HG03457 (cell line): ENCODE results near the gene IFNLR1.

Experiments
- ATAC-seq: cut with Tn5 transposase; IDR thresholded peaks from one replicate; pipeline ENCODE4 v1.9.1; 2021; ENCODE audit warnings: moderate number of reproducible peaks; ENCODE audit not compliant: unreplicated experiment

The IFNLR1 gene

DNA sequence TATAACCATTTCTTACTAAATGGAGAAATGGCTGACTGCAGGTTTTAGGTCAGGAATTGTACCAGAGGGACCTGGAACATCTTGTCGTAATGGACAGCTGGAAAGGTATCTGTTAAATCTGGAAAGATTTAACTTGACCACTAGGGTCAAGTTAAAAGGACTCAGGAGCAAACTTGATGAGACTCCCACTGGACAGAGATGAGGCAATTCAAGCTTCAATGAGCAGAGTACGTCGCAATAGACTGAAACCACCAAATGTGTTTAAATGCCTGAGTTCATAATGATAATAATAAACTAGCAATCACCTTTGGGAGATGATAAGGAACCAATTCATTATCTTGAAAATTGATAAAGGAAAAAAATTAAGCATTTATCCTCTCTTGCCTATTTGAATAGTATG is 8.7 kb downstream of the IFNLR1 start:
- no peak for ATAC-seq

DNA sequence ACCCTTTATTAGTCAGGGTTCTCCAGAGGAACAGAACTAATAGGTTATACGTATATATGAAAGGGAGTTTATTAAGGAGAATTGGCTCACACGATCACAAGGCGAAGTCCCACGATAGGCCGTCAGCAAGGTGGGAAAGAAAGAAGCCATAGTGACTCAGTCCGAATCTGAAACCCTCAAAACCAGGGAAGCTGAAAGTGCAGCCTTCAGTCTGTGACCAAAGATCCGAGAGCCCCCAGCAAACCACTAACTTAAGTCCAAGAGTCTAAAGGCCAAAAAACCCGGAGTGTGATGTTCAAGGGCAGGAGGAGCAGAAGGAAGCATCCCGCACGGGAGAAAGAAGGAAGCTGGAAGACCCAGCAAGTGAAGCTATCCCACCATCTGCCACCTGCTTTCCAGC is 9.9 kb downstream of the IFNLR1 start:
- no peak for ATAC-seq

DNA sequence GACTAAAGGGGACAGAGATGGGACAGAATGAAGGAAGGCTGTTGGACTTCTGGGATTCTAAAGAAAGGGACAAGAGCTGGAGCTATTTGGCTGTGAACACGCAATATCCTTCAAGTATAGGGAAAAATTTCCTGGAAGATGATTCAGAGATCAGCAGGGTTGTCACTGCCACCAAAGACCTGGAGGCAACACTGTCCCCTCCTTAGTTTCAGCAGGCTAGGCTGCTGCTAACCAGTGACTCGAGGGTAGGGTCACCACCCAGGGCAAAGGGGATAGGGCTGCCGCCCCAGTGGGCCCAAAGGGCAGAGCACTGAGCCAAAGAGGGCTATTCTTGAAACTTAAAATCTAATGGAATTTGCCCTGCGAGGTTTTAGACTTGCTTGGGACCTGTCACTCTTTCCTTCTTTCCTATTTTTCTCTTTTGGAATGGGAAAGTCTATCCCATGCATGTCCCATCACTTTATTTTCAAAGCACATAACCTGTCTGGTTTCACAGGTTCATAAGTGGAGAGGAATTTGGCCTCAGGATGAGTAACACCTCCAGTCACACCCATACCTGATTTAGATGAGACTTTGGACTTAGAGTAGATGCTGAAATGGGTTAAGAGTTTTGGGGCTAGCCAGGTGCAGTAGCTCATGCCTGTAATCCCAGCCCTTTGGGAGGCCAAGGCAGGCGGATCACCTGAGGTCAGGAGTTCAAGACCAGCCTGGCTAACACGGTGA is 11.9 kb downstream of the IFNLR1 start:
- no peak for ATAC-seq

DNA sequence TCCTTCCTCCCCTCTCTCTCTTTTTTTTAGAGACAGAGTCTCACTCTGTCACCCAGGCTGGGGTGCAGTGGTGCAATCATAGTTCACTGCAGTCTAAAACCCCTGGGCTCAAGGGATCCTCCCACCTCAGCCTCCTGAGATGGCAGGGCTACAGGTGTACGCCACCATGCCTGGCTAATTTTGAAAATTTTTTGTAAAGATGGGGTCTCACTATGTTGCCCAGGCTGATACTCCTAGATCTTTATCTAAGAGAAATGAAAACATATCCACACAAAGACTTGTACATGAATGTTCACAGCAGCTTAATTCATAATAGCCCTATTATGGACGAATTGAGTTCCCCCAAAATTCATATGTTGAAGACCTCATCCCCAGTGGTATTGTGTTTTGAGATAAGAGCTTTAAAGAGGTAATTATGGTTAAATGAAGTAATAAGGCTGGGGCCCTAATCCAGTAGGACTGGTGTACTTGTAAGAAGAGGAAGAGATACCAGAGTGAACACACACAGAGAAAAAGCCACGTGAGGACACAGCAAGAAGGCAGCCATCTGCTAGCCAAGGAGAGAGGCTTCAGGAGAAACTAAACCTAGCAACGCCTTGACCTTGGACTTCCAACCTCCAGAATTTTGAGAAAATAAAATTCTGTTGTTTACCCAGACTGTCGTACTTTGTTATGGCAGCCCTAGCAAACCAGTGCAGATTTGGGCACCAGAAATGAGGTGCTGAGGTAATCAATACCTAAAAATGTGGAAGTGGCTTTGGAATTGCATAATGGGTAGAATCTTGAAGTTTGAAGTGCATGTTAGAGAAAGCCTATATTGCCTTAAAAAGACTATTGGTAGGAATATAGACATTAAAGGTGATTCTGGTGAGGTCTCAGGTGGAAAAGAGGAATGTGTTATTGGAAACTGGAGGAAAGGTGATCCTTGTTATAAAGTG is 13.2 kb downstream of the IFNLR1 start:
- no peak for ATAC-seq

DNA sequence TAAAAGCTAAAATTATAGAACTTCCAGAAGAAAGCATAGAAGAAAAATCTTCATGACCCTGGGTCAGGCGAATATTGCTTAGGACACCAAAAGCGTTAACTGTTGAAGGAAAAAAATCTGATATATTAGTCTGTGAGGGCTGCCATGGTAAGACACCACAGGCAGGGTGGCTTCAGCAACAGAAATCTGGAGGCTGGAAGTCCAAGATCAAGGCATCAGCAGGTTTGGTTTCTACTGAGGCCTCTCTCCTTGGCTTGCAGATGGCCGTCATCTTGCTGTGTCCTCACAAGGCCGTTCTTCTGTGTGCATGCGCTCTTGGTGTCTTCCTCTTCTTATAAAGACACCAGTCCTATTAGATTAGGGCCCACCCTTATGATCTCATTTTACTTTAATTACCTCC is 14.5 kb downstream of the IFNLR1 start:
- no peak for ATAC-seq

DNA sequence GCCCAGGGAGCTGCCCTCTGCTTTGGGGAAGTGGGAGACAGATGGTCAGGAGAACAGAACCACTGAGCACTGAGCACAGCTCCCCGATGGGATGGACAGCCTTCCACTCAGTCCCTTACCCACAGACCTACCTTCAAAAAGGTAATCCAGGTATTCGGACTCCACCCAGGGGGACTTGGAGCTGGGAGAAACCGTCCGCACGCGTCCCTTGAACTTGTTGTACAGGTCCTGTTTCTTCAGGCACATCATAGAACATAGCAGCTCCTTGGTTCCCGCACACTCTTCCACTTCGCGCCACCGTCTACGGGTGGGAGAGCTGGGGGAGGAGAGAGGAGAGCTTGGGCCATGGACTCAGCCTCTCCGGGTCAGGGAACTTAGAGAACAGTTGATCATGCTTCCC is 17.8 kb downstream of the IFNLR1 start:
- ATAC-seq = no peak

DNA sequence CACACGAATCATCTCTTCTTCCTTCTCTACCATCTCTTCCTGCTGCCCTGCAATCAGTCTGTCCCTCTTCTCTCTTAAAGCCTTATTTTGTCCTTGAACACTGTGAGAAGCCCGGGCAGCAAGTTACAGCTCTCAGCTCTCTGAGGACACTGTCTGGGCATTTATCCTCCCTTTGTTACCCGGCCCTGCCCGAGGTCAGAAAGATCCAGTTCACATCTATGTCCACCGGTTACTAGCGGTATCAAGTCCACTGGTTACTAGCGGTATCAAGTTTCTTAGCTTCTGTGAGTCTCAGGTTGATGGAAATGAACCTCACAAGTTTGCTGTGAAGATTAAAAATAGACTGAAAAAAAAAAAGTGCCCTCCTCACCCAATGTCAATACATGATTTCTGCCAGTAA is 18.8 kb downstream of the IFNLR1 start:
- ATAC-seq = no peak

DNA sequence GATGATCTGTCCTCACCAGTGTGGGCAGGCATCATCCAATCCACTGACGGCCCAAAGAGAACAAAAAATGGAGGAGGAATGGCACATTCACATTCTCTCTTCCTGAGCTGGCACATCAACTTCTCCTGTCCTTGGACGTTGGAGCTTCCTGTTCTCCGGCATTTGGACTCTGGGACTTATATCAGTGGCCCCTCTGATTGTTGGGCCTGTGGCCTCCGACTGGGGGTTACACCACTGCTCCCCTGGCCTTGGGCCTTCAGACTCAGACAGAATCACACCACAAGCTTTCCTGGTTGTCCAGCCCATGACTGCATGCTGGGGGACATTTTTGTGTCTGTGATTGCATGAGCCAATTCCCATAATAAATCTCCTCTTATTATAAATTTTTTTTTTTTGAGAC is 20.1 kb downstream of the IFNLR1 start:
- no peak for ATAC-seq

DNA sequence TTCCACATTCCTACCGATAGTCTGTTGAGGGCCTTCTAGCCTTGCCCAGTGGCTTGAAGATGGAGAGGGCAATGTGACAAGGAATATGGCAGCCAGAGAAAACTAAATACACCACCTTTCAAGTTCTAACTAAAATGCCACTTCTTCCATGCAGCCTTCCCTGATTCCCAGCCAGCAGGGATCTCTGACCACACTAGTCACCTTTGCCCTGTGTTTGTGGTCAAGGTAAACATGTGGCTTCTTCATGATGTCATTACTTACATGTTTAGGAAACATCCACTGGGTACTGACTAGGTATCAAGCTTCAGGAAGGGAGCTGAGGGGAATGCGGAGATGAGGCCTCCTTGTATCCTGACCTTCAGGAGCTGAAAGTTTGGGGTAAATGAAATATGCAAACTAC is 21.6 kb downstream of the IFNLR1 start:
- ATAC-seq = no peak

DNA sequence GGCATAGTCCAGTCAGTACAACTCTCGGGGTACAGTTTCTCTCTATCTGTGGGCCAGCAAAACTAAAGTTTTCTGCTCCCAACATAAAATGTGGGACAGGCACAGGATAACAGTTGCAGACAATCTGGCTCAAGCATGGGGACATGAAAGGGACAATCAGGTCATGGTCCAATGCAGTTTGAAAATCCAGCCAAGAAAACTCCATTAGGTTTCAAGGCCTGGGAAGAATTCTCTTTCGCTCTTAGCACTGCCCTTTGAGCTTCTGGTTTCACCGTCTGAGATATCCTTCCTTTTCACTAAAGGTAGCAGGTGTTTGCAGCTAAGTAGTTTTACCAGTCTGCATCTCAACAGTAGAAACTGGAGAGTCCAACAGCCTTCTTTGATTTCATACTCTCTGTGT is 23.1 kb downstream of the IFNLR1 start:
- no peak for ATAC-seq

DNA sequence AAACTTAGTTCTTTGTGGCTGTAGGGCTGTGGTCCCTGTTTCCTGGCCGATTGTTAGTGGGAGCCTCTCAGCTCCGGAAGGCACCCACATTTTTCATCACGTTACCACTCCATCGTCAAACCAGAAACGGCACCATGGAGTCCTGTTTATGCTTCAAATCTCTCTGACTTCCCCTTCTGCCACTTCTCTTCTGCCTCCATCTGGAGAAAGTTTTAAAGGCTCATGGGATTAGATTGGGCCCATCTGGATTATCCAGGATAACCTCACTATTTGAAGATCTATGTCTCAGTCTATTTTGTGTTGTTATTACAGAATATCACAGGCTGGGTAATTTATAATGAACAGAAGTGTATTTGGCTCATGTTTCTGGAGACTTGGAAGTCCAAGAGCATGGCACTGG is 24.9 kb downstream of the IFNLR1 start:
- ATAC-seq = no peak

DNA sequence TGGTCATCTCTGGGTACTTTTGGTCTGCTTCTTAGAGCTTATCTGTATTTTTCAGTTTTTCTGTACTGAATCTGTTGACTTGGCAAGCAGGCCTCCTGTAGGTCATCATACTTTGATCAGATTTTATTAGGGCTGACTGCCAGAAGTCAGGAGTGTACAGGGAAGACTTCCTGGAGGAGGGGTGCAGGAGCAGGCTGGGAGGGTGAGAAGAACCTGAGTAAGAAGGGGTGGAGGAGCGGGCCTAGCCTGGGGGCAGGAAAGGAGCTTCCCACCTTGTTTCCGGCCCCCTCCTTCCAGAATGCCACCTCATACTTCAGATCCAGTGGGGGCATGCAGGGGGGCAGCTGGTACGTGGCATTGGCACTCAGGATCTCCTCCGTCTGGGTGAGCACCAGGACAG is 25.8 kb downstream of the IFNLR1 start:
- no peak for ATAC-seq

DNA sequence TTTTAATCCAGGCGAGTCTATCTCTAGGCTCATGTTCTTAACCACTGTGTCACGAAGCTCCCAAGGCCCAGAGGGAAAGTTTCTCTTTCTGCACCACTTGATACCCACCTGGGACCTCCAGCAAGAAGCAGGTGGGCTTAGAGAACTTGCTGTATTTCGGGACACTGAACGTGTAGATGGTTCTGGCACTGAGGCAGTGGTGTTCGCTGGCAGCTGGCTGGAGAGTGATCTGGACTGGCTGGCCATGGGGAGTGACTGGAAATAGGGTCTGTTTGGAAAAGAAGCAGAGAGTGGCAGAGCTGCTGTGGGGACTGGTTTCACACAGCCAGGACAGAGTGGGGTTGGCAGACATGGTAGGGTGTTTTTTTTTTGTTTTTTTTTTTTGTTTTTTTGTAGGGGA is 27.7 kb downstream of the IFNLR1 start:
- no peak for ATAC-seq

DNA sequence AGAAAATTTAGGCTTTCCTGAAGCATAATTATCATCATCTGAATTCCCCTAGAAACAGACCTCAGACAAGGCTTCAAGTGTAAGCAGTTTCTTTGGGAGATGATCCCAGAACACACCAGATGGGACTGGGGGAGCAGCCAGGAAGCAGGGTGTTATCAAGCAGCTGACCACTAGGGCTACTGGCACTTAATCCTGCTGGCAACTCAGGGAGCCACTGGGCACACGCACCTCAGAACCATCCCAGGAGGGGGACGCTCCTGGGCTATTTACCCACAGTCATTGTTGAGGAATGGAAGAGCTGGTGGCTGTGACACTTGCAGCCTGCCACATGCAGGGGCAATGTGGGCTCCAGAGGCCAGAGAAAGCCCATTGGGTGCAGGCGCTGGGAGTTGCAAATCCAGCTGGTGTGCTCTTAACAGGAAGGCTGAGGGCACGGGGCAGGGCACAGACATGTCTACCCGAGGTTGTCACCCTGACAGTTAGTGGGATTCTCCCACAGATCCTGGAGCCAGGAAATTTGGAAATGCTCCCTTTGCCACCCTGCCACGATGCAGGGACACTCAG is 29.1 kb downstream of the IFNLR1 start:
- no peak for ATAC-seq

DNA sequence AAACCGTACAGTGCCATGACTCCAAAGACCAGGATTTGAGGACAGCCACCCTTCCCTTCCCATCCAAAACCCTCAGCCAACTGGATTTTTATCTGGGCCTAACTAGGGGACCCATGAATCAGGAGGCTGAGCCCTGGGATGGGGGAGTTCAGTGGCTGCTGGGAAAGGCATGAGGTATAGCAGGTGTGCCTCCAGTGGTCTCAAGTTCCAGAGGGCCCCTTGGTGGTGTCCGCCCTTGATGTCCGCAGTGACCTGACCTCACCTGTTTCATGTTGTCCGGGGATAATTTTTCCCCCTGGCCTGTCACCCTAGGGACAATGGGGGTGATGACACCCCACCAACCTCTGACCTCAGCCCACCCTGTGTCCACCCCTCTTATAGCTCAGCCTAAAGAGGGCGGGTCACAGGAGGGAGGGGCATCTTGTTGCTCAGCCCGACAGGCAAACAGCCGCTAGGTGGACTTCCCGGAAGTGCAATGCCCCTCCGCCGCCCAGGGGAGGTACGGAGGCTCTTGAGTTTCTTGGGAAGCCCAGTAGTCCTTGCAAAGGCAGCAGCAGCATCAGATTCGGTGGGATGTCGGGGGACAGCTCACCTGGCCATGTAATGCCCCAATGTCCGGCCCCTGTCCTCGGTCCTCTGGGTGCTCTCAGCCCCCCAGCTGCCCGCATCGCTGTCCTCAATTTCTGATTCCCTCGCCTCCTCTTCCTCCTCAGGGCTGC is 30.4 kb downstream of the IFNLR1 start:
- no peak for ATAC-seq

DNA sequence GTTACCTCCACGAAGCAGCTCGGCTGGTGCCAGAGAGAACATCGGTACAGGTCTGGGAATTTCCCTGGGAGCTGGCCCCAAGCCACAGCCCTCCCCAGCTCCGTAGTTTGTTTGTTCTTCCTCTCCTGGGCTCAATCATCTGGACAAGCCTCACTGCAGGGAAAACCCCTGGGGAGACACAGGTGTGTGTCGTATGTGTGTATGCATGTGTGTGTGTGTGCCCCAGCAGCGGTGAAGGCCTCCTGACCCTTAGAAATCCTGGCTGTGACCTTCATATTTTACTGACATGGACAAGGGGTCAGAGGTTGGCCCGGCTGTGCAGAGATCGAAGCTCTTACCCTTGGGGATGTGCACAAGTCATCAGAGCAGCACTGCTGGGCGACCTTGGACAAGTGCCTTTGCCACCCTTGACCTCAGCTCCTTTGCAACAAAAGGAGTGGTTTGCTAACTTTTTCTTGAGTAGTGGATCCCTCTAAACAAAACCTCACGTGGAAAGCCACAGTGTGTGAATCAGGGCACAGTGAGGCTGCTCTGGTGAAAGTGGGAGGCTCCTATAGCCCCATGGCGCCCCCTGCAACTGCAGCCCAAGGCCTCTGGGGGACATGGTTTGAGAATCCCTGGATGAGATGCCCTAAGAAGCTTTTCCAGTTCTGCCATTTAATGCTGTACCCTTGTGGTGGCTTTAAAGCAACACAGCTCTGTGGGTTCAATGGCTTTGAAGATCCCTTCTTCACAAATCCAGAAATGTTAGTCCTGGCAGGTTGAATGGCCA is 31.9 kb downstream of the IFNLR1 start:
- no peak for ATAC-seq

DNA sequence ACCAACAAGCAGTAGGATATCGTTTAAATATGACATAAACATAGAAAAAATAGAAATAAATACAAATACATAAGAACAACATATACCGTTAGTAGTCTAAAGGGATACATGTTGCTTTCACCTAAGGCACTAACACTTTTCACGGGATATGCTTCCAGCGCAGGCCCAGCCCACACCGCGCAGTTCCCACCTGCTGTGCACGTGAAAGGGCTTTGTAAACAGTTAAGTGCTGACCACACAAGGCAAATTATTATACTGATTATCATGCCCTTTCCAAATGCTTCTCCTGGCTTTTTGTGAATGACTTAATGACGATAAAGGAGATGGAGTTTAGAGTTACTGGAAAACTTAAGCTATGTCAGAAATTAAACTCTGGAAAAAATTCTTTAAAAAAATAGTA is 32.9 kb downstream of the IFNLR1 start:
- ATAC-seq = no peak

DNA sequence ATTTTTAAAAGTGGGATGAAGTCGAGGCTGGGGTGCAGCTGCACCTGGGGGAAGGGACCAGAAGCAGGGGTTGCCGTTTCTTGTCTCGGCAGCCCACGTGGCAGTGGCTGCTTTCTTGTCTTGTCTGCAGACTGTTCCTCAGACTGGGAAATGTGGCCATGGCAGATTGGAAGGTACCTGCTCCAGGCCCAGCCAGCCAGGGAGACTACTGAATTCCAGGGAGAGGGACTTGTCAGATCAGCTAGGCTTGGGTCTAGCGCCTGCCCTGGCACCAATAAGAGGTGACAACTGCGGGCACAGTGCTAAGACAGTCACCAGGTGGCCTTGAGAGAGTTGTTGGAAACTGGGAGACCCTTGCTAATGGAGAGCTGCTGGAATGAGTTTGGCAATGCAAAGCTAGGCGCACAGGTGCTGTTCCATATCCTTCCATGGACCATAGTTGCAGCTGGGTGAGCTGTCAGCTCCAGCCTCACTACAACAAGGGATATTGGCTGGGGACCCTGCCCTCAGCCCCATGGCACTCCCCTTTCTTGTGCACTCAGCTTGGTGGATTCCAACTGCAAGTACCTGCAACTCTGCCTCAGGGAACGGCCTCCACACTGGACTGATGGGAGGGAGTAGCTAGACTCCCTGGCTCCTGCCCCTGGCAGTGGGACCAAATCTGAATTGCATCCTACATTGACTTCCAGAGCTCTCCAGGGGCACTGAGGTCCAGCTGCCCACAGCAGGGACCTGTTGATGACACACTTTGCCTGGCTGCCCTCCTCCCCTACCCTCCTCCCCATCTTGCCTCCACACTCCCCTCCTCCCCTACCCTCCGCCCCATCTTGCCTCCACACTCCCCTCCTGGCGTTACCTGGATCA is 34.2 kb downstream of the IFNLR1 start:
- ATAC-seq = no peak

DNA sequence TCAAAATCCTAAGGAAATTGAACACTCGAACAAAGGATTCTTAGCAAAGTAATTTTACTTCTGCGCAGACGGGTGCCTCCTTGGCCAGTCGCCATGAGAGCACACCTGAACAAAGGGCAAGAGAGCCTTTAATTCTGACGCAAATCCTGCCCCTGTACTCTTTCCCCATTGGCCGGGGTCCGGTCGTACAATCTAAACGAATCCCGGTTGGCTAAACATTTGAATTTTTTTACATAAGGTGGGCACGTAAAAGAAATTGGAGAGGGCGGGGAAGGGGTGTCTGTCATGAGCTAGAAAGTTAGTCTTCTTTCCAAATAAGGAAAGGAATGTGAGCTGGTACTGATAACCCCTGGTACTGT is 35.9 kb downstream of the IFNLR1 start:
- ATAC-seq = no peak
